22Rv1 (cell line): ENCODE measurements around the gene LINC00632.

Source experiments
- CTCF ChIP-seq: fragments of 450-650 bp; IDR thresholded peaks from 2 replicates; pipeline ENCODE4 v1.5.1; 2017; ENCODE audit warnings: mild to moderate bottlenecking
- ZFX ChIP-seq: fragments of 450-650 bp; IDR thresholded peaks from 2 replicates; pipeline ENCODE4 v1.6.1; 2017; ENCODE audit warnings: antibody characterized with exemption, borderline replicate concordance

GRCh38 chrX:140697618-140698017, 11.9 kb upstream of the LINC00632 start:
- peak; percentile 33 for TF ChIP-seq CTCF
- no peak for TF ChIP-seq ZFX
